Measurements from ENCODE around the gene TICRR.
"Not testable (repeated sequence)": the region's sequence is repeated elsewhere in the genome, so short reads cannot be mapped to it uniquely, and the experiment has no call there.

Gene TICRR

GRCh38 chr15:89575146-89575655 is at the start of gene TICRR:
TICRR (plus strand) TSS chr15:89575469; CDS start chr15:89575587, 118 bp downstream.
- peak; percentile 100 for DNase-seq

GRCh38 chr15:89526181-89526580 is 49.1 kb upstream of the TICRR start:
- no peak for DNase-seq

DNA sequence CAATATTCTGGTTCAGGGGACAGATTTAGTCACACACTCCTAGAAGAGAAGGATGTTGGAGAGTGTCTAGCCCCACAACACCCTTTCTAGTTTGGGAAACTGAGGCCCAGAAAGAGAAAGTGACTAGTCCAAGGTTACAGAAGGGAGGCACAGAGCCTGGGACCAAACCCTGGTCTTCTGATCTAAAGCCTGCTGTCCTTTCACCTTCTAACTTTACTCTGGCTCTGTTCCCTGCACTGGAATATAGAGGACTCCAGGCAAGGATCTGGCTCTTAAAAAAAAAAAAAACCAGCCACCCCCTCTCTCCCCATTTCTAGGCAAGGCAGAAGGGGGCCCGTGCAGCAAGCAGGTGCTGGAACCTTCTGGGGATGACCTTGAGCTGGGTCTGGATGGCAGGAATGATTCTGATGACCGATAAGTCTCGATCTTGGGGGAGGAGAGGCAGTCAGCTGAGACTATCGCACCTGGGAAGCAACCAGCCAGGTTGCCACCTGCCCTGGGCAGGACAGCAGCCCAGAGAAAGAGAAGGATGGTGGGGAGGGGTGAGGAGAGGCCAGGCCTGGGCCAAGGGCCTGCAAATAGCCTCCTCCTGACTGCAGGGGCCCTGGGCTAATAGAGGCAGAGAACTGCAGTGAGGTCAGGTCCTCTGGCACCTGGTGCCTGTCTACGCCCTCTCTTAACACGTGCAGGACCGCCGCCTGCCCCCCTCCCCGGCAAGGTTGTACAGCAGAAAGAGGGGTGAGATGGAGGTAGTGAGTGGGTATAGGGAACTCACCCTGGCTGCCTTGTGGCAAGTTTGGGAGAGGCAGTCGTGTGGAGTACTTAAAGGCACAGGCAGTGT is 48.4 kb upstream of the TICRR start:
- no peak for DNase-seq

GRCh38 chr15:89528757-89529352 is 46.4 kb upstream of the TICRR start:
- no peak for DNase-seq

- no peak for DNase-seq
These were observed 44.3 kb upstream of the TICRR start for GRCh38 chr15:89530976-89531375.

- no peak for DNase-seq
These were observed 43.3 kb upstream of the TICRR start for GRCh38 chr15:89531796-89532537.

- DNase-seq: peak; percentile 26
These were observed 41.3 kb upstream of the TICRR start for GRCh38 chr15:89533861-89534544.

DNA sequence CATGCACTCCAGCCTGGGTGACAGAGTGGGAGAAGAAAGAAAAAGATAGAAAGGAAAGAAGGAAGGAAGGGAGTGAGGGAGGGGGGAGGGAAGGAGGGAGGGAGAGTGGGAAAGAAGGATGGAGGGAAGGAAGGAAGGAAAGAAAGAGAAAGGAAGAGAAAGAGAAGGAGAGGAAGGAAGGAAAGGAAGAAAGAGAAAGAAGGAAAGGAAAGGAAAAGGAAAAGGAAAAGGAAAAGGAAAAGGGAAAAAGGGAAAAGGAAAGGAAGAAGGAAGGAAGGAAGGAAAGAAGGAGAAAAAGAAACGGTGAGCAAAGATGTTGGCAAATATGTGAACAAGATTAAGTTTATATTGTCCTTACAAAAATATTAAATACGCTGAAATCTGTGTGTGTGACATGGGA is 36.2 kb upstream of the TICRR start:
- no peak for DNase-seq

DNA sequence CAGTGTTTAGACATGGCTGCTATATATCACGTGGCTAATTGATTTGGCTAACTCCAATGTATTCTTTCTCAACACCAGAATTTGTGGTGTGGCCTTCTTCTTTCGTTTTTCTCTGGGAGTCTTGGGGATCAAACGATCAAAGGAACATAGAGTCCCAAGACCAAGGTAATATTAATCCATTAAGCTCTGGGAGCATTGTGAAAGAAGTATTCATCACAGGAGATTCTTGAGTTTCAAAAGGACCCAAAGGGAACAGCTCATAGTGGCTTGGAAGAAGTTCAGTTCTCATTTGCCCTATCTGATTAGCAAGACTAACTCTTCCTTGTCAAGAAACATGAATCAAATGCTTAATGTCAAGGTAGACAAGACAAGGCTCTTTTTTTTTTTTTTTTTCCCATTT is 32.9 kb upstream of the TICRR start:
- DNase-seq: no peak

DNA sequence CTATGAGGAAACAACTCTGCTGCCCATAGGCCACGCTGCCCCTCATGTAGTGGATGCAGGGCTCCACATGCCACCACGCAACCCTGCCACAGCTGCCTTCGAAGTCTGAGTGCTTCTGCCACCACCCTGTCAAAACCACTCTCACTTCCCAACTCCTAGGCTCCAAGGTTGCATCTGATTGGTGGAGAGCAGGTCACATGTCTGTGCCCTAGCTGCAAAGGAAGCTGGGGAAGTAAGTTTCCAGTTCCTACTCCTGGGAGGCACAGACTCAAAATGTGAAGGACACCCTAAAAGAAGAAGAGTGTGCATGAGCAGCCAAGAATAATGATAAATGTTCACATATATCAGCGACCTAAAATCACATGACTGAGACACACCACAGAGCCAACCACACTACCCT is 31.9 kb upstream of the TICRR start:
- no peak for DNase-seq

DNA sequence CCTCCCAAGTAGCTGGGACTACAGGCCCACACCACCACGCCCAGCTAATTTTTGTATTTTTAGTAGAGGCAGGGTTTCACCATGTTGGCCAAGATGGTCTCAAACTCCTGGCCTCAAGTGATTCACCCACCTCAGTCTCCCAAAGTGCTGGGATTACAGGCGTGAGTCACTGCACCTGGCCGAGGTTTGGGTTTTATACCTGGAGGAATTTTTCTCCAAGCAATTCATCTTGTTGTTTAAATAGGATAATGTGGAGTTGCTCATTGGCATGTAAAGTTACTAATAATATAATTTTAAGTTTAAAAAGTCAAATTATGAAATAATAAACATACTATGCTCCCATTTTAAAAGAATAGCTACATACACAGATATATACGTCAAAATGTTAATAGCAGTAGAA is 26.1 kb upstream of the TICRR start:
- not testable (repeated sequence) for DNase-seq

DNA sequence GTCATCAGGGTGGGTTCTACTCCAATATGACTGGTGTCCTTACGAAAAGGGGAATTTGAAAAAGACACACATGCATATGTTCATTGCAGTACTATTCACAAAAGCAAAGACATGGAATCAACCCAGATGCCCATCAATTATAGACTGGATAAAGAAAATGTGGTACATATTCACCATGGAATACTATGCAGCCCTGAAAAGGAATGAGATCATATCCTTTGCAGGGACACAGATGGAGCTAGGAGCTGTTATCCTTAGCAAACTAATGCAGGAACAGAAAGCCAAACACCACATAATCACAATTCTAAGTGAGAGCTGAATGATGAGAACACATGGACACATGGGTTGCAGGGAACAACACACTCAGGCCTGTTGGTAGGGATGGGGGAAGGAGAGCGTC is 24.8 kb upstream of the TICRR start:
- DNase-seq: no peak

- no peak for DNase-seq
These were observed 23.7 kb upstream of the TICRR start for GRCh38 chr15:89551550-89551949.

DNA sequence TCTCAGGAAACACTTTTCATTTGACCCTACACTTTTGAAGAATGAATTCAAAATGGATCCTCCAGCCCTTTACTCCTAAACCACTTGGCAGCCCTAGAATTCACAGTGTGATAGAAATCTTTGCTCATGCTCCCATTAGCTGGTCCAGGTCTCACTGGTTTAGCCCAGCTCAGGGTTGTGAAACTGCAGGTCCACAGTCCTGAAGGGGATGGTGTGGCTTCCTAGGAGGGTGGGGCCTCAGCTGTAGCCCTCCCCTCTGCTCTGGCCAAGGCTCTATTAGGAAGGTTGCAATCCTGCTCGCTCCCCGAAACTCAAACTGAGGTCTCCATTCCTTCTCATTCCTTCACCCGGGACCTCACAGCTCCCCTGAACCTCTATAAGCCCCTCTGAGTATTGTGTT is 21.6 kb upstream of the TICRR start:
- no peak for DNase-seq

- DNase-seq: no peak
These were observed 21.0 kb upstream of the TICRR start for GRCh38 chr15:89554247-89554646.

- no peak for DNase-seq
These were observed 19.5 kb upstream of the TICRR start for GRCh38 chr15:89555768-89556167.

GRCh38 chr15:89556413-89557262 is 18.6 kb upstream of the TICRR start:
- peak; percentile 69 for DNase-seq

GRCh38 chr15:89559769-89560264 is 15.5 kb upstream of the TICRR start:
- DNase-seq: no peak

DNA sequence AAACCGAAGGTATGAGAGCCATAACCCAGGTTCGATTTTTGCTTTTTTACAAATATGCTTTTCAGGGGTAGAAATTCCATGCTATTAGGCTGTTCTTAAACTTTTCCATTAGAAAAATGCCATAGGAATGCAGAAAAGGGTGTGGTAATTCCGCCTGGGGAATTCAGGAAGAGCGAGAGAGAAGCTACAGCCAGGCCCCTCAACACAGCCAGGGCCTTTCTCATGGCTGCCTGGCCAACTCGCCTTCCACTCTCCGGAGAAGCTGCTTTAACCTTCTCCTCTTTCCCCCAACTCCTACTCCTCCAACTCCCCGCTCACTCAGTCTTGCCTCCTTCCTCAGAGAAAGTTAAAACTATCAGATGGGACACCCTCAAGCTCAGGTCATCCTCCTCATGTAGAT is 9.1 kb upstream of the TICRR start:
- DNase-seq: peak; percentile 28

- no peak for DNase-seq
These were observed 8.5 kb upstream of the TICRR start for GRCh38 chr15:89566621-89567294.

GRCh38 chr15:89569090-89569745 is 6.1 kb upstream of the TICRR start:
- DNase-seq: no peak

Data from fibroblast of upper back skin (primary cell).